Ecto neural progenitor cell (in vitro differentiated cells): ENCODE measurements around the gene GJA9.
"Not testable (repeated sequence)": the region's sequence is repeated elsewhere in the genome, so short reads cannot be mapped to it uniquely, and the experiment has no call there.

ENCODE experiments used
- DNase-seq: peaks from one replicate; pipeline ENCODE4 v3.0.0-alpha.2; 2018; ENCODE audit warnings: low spot score

Gene GJA9

GRCh38 chr1:38873027-38873969 lies 8.1 kb downstream of the GJA9 start, which contains the start of gene MYCBP:
MYCBP (minus strand) TSS chr1:38873348; CDS start chr1:38873305, 43 bp downstream.
- DNase-seq = peak; percentile 98

GRCh38 chr1:38872401-38873026 lies 8.9 kb downstream of the GJA9 start:
- no peak for DNase-seq

GRCh38 chr1:38870996-38871395 lies 10.4 kb downstream of the GJA9 start:
- DNase-seq = no peak

- no peak for DNase-seq
Observed at GRCh38 chr1:38867208-38867607, 14.2 kb downstream of the GJA9 start.

GRCh38 chr1:38865112-38865715 lies 16.2 kb downstream of the GJA9 start:
- no peak for DNase-seq

GRCh38 chr1:38860454-38860795 lies 21.0 kb downstream of the GJA9 start:
- DNase-seq = no peak

- peak; percentile 99 for DNase-seq
Observed at GRCh38 chr1:38859561-38860453, 21.6 kb downstream of the GJA9 start, which contains the start of gene RRAGC. RRAGC (minus strand) TSS chr1:38859772; CDS start chr1:38859646, 126 bp downstream.

GRCh38 chr1:38858833-38859560 lies 22.4 kb downstream of the GJA9 start:
- no peak for DNase-seq

- no peak for DNase-seq
Observed at GRCh38 chr1:38852780-38853179, 28.6 kb downstream of the GJA9 start.

GRCh38 chr1:38848071-38848470 lies 33.3 kb downstream of the GJA9 start:
- DNase-seq = no peak

- DNase-seq = no peak
Observed at GRCh38 chr1:38846210-38846609, 35.2 kb downstream of the GJA9 start.

GRCh38 chr1:38845088-38845487 lies 36.3 kb downstream of the GJA9 start:
- not testable (repeated sequence) for DNase-seq

- DNase-seq = no peak
Observed at GRCh38 chr1:38840281-38840680, 41.1 kb downstream of the GJA9 start.

GRCh38 chr1:38839363-38839762 lies 42.0 kb downstream of the GJA9 start:
- DNase-seq = no peak

GRCh38 chr1:38836316-38836715 lies 45.1 kb downstream of the GJA9 start:
- not testable (repeated sequence) for DNase-seq

- no peak for DNase-seq
Observed at GRCh38 chr1:38834937-38835827, 46.2 kb downstream of the GJA9 start.

GRCh38 chr1:38834221-38834782 lies 47.1 kb downstream of the GJA9 start:
- no peak for DNase-seq

- DNase-seq = no peak
Observed at GRCh38 chr1:38833146-38833545, 48.2 kb downstream of the GJA9 start.

- no peak for DNase-seq
Observed at GRCh38 chr1:38832370-38832734, 49.0 kb downstream of the GJA9 start.
